ENCODE measurements around the gene SSR2. TPM values are rescaled to one million over a fixed set of nuclear protein-coding genes. Genes with fewer than 3 reads are reported as not detected.

The SSR2 gene
- total and polyA plus RNA-seq, 2 donors from 2014 or later: 175 to 300 TPM

DNA sequence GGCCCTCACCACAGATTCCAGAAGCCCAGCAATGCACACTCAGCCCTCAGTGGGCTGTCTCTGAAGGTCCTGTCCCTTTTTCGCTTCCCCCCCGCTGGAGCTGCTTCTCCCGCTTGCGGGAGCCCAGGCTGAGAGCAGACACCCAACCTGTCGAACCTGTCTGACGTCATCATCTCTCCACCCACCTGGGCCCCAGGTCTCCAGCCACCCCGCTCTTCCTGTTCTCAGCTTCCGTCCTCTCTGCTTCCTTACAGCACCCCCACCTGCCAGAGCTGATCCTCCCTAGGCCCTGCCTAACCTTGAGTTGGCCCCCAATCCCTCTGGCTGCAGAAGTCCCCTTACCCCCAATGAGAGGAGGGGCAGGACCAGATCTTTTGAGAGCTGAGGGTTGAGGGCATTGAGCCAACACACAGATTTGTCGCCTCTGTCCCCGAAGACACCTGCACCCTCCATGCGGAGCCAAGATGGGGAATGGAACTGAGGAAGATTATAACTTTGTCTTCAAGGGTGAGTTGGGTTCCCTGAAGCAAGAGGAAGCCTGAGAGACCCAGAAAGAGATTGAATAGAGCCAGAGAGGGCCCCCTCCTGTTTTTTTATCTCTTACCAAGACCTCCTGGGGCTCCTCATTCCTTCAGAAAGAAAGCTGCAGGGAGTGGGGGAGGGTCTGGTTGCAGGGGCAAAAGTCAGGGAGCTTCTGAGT lies 40.3 kb upstream of the SSR2 start, which contains the start of gene RAB25:
RAB25 (plus strand) TSS at position 224 of the 700 bp plus-strand sequence; CDS start at position 465, 241 bp downstream.
- Histone ChIP-seq H3K27ac (ENCODE audit: low read depth in 2 of 2, low read length in 2 of 2) (peak within 1 kb of the TSS; percentile 53 to 57), H3K4me3 (ENCODE audit: low read length in 3 of 3) (peak within 1 kb of the TSS; percentile 59 to 75 (median 62)), H3K27me3 (ENCODE audit: control insufficient read depth, insufficient read depth, low read length) (no peaks in the 10 kb centered on the region), H3K9ac (ENCODE audit: low read length in 3 of 3) (peak within 1 kb of the TSS in 1 of 3 donors; percentile 75), H3K4me1 (ENCODE audit: control insufficient read depth in 2 of 3, insufficient read depth in 2 of 3, low read depth in 1 of 3, low read length in 3 of 3) (peaks cover 0 to 4% (median 0%) of the 10 kb centered on the region in 3 donors), H3K9me3 (ENCODE audit: control insufficient read depth in 2 of 3, insufficient read depth in 1 of 3, low read length in 3 of 3) (no peaks in the 10 kb centered on the region), H3K36me3 (ENCODE audit: control insufficient read depth in 2 of 3, insufficient read depth in 3 of 3, low read length in 3 of 3) (peaks cover 0 to 4% (median 0%) of the 10 kb centered on the region in 3 donors)
- DNase-seq (peak in 4 of 5 donors; percentile 66 to 85 (median 78)), FAIRE-seq (no peak)
- intact Hi-C loops (cut with DNase I): no loop called here
- TF ChIP-seq, protein P1, sequence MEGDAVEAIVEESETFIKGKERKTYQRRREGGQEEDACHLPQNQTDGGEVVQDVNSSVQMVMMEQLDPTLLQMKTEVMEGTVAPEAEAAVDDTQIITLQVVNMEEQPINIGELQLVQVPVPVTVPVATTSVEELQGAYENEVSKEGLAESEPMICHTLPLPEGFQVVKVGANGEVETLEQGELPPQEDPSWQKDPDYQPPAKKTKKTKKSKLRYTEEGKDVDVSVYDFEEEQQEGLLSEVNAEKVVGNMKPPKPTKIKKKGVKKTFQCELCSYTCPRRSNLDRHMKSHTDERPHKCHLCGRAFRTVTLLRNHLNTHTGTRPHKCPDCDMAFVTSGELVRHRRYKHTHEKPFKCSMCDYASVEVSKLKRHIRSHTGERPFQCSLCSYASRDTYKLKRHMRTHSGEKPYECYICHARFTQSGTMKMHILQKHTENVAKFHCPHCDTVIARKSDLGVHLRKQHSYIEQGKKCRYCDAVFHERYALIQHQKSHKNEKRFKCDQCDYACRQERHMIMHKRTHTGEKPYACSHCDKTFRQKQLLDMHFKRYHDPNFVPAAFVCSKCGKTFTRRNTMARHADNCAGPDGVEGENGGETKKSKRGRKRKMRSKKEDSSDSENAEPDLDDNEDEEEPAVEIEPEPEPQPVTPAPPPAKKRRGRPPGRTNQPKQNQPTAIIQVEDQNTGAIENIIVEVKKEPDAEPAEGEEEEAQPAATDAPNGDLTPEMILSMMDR (IDR thresholded peaks at IDR 0.05; ENCODE audit: borderline replicate concordance, extremely low read depth, insufficient read depth): no peak

- H3K4me3 ChIP-seq (ENCODE audit: low read length in 3 of 3): no peak overlapping the region
These were observed 35.6 kb upstream of the SSR2 start for GRCh38 chr1:156056326-156056849.

DNA sequence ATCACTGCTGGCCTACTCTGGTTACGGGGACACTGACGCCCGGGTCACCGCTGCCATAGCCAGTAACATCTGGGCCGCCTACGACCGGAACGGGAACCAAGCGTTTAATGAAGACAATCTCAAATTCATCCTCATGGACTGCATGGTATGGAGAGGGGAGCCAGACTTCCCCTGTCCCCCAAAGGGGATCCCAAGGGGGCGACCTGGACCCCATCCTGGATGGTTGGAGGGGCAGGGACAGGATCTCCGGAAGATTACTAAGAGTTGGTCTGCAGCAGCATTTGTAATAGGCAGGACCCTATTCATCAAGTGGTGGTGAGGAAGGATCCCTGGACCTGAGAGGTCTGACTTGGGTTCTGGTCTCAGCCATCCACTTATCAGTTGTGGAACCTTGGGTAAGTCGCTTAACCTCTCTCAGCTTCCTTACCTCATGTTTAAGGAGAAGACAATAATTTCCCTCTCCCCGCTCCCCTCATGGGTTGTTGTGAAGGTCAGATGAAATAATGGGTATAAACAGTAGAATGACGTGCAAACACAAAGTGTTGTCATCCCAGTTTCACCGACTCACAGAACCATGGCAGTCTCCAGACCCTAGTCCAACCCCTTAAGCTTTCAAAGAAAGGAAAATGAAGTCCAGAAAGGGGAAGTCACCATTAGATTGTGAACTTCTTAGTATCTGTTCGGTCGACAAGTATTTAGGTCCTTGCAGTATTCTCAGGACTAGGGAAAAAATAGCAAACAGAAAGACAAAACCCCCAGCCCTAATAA lies 34.7 kb upstream of the SSR2 start:
- Histone ChIP-seq H3K9ac (ENCODE audit: low read length in 3 of 3) (peak overlapping the region; percentile 51 to 95 (median 86)), H3K36me3 (ENCODE audit: control insufficient read depth in 2 of 3, insufficient read depth in 3 of 3, low read length in 3 of 3) (peaks cover 0 to 4% (median 0%) of the 10 kb centered on the region in 3 donors), H3K4me3 (ENCODE audit: low read length in 3 of 3) (peak overlapping the region; percentile 78 to 94 (median 83)), H3K4me1 (ENCODE audit: control insufficient read depth in 2 of 3, insufficient read depth in 2 of 3, low read depth in 1 of 3, low read length in 3 of 3) (peaks cover 0 to 7% (median 6%) of the 10 kb centered on the region in 3 donors), H3K9me3 (ENCODE audit: control insufficient read depth in 2 of 3, insufficient read depth in 1 of 3, low read length in 3 of 3) (no peaks in the 10 kb centered on the region), H3K27ac (ENCODE audit: low read depth in 2 of 2, low read length in 2 of 2) (peak overlapping the region in 1 of 2 donors; percentile 82), H3K27me3 (ENCODE audit: control insufficient read depth, insufficient read depth, low read length) (no peaks in the 10 kb centered on the region)
- FAIRE-seq (no peak), DNase-seq (no peak)
- intact Hi-C loops (cut with DNase I): no loop called here
- TF ChIP-seq, protein P1 (IDR thresholded peaks at IDR 0.05; ENCODE audit: borderline replicate concordance, extremely low read depth, insufficient read depth): no peak

More at GRCh38 chr1:156056326-156056849, 35.6 kb upstream of the SSR2 start:
- Histone ChIP-seq H3K36me3 (ENCODE audit: control insufficient read depth in 2 of 3, insufficient read depth in 3 of 3, low read length in 3 of 3) (peaks cover 0 to 4% (median 0%) of the 10 kb centered on the region in 3 donors), H3K9me3 (ENCODE audit: control insufficient read depth in 2 of 3, insufficient read depth in 1 of 3, low read length in 3 of 3) (no peaks in the 10 kb centered on the region), H3K4me1 (ENCODE audit: control insufficient read depth in 2 of 3, insufficient read depth in 2 of 3, low read depth in 1 of 3, low read length in 3 of 3) (peaks cover 0 to 7% (median 6%) of the 10 kb centered on the region in 3 donors), H3K27ac (ENCODE audit: low read depth in 2 of 2, low read length in 2 of 2) (no peak overlapping the region), H3K27me3 (ENCODE audit: control insufficient read depth, insufficient read depth, low read length) (no peaks in the 10 kb centered on the region), H3K9ac (ENCODE audit: low read length in 3 of 3) (no peak overlapping the region)
- TF ChIP-seq, protein P1 (IDR thresholded peaks at IDR 0.05; ENCODE audit: borderline replicate concordance, extremely low read depth, insufficient read depth): no peak
- intact Hi-C loops (cut with DNase I): no loop called here
- no peak for DNase-seq
- no peak for FAIRE-seq

Data from kidney (tissue), 14 donors.